ENCODE measurements around the gene CD1E.
"Not testable (repeated sequence)": the region's sequence is repeated elsewhere in the genome, so short reads cannot be mapped to it uniquely, and the experiment has no call there.

- TF ChIP-seq HOXA7 (CRISPR knock-in tag; IDR thresholded peaks at IDR 0.05); EZH2 (conservative IDR thresholded peaks at IDR 0.05; ENCODE audit: low read depth, low read length); ZNF12 (CRISPR knock-in tag; IDR thresholded peaks at IDR 0.05); HDAC2 (CRISPR knock-in tag; IDR thresholded peaks at IDR 0.05); CTCF (CRISPR knock-in tag; IDR thresholded peaks at IDR 0.05); ARID3A (IDR thresholded peaks at IDR 0.05; ENCODE audit: low read depth, low read length); ZNF263 (CRISPR knock-in tag; IDR thresholded peaks at IDR 0.05); RAD21 (CRISPR knock-in tag; IDR thresholded peaks at IDR 0.05); ATF3 (CRISPR knock-in tag; IDR thresholded peaks at IDR 0.05); ZBTB21 (CRISPR knock-in tag; IDR thresholded peaks at IDR 0.05); TBP (CRISPR knock-in tag; IDR thresholded peaks at IDR 0.05); ZNF33A (CRISPR knock-in tag; IDR thresholded peaks at IDR 0.05; ENCODE audit: borderline replicate concordance); ZNF280B (CRISPR knock-in tag; IDR thresholded peaks at IDR 0.05; ENCODE audit: borderline replicate concordance): not testable (repeated sequence)
Measured at GRCh38 chr1:158336413-158336812, 17.3 kb upstream of the CD1E start.
